CD1c-positive myeloid dendritic cell (primary cell): Measurements from ENCODE around the gene SOX21.
"Not testable (repeated sequence)": the region's sequence is repeated elsewhere in the genome, so short reads cannot be mapped to it uniquely, and the experiment has no call there.

Experiments
- DNase-seq: peaks from one replicate; pipeline ENCODE4 v3.0.0-alpha.2; 2016; ENCODE audit errors: extremely low spot score

The SOX21 gene

GRCh38 chr13:94712287-94712811 lies at the start of gene SOX21:
Gene SOX21 (minus strand): TSS chr13:94712545. CDS start chr13:94712049, 496 bp downstream.
- no peak for DNase-seq

DNA sequence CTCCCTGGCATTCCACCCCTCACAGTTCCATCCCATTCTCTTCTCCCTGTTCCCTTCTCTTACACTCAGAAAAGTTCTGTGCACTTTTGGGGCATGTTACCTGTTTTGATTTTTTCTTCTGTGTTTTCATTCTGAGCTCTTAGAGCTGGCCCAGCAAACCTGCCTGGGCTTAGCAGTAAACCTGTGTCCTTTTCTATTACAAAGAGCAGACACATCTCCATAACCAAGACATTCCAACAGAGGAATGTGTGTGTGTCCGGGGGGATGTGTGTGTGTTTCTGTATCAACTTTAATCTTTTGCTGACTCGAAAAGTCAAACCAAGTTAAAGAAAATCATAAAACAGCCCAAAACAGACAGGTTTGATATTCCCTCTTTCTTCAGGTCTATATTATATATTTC lies 49.1 kb upstream of the SOX21 start:
- no peak for DNase-seq

DNA sequence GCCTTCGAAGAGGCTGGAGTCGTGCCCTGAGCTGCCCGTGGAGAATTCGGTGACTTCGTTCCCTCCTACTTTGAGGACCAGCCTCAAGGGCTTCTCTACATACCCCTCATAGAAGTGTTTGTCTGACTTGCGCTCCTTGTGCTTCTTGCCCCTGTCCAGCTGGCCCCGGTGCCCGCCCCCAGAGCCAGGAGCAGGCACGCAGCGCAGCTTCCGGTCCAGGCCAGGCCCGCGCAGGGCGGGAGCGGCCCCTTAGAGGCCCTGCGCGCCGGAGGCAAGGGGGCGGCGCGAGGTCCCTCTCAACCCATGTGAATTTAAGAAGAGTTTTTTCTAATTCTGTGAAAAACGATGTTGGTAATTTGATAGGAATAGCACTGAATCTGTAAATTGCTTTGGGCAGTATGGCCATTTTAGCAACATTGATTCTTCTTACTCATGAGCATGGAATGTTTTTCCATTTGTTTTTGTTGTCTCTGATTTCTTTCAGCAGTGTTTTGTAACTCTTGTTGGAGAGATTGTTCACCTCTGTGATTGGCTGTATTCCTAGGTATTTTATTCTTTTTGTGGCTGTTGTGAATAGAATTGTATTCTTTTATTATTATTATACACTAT lies 46.9 kb upstream of the SOX21 start:
- no peak for DNase-seq

GRCh38 chr13:94758436-94758960 lies 46.2 kb upstream of the SOX21 start:
- no peak for DNase-seq

- no peak for DNase-seq
Observed at GRCh38 chr13:94753327-94753726, 41.0 kb upstream of the SOX21 start.

GRCh38 chr13:94749162-94749561 lies 36.8 kb upstream of the SOX21 start:
- DNase-seq = no peak

DNA sequence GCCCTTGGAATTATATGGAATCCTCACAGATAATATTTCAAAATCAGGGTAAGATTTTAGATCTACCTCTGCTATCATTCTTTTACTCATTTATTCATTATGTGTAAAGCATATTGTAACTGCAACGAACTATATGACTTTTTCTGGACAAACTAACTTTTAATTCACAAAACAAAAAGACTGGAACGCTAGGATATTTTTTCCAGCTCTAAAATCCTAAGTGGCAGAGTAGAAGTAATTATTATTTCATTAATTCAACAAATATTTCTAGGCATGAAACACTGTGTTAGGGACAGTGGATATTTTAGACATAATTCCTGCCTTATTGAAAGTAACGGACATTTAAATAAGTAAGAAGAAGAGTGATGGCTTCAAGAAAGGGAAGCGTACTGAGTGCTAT lies 26.9 kb upstream of the SOX21 start:
- no peak for DNase-seq

DNA sequence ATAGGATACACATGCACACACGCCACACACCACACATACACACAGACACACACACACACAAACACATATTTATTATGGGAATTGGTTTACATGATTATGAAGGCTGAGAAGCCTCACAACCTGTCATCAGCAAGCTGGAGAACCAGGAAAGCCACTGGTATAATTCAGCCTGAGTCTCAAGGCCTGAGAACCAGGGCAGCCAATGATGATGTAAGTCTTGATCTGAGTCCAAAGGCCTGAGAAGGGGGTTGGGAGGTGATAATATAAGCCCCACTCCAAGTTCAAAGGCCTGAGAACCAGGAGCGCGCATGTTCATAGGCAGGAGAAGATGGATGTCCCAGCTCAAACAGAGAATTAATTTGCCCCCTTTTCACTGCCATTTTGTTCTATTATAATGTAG lies 18.7 kb upstream of the SOX21 start:
- DNase-seq = no peak

DNA sequence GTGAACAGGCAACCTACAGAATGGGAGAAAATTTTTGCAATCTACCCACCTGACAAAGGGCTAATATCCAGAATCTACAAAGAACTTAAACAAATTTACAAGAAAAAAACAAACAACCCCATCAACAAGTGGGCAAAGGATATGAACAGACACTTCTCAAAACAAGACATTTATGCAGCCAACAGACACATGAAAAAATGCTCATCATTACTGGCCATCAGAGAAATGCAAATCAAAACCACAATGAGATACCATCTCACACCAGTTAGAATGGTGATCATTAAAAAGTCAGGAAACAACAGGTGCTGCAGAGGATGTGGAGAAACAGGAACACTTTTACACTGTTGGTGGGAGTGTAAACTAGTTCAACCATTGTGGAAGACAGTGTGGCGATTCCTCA lies 17.6 kb upstream of the SOX21 start:
- not testable (repeated sequence) for DNase-seq

GRCh38 chr13:94726425-94726824 lies 14.1 kb upstream of the SOX21 start:
- DNase-seq = no peak

- no peak for DNase-seq
Observed at GRCh38 chr13:94722609-94723345, 10.4 kb upstream of the SOX21 start.

- not testable (repeated sequence) for DNase-seq
Observed at GRCh38 chr13:94718697-94719096, 6.4 kb upstream of the SOX21 start.

DNA sequence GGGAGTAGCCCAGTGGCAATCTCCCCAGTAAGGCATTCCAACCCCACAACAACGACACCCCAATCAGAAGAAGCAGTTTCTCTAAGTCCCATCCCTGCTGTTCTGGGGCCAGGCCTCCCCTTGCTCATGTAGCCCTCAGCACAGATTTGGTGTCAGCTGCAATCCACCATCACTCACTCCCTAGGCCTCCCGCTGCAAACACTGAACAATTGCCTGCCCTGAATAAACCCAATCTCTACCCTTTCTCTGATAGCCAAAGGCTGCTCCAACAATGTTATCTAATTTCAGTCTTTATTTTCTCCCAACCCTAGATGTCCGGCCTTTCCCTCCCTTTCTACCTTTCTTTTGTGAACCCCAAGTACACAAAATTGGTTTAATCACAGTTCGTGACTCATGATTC lies 5.6 kb upstream of the SOX21 start:
- DNase-seq = no peak

GRCh38 chr13:94716016-94716415 lies 3.7 kb upstream of the SOX21 start:
- DNase-seq = no peak

DNA sequence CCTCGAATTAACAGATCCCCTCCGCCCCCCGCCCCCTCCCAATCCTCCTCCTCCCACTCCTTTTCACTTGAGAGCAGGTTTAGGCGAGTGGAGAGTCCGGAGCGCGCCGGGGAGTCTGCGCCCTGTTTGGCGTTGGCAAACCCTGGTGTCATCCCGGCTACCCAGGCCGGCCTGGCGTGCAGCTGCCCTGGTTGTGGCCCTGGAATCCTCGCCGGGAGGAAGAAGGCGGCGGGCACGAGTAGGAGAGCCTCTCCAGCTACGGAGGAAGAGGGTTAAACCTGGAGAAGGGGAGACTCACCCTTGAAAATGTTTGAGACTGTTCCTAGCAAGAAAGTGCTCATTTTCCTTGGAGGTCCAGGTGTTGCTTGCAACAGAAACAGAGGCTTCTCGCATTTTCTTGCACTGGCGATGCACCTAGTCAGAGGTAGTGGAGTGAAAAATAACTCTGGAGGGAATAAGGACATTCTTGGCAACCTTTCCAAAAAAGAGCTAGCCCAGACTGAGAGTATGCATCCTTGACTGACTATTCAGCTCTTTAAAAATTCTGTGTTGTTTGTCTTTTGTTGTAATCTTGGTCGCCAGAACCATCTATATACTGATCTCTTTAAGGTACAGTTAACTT lies 1.3 kb upstream of the SOX21 start:
- DNase-seq = no peak

GRCh38 chr13:94712812-94713560 lies 641 bp upstream of the SOX21 start:
- DNase-seq = no peak

GRCh38 chr13:94711561-94712286 lies 621 bp downstream of the SOX21 start:
- DNase-seq = peak; percentile 10

GRCh38 chr13:94710881-94711560 lies 1.3 kb downstream of the SOX21 start:
- no peak for DNase-seq

- DNase-seq = no peak
Observed at GRCh38 chr13:94710065-94710781, 2.1 kb downstream of the SOX21 start.
